Fibroblast of skin of back (primary cell): ENCODE data around the gene BAIAP2L1.

ENCODE experiments used
- DNase-seq: peaks from one replicate; pipeline ENCODE4 v3.0.0-alpha.2; 2013

The BAIAP2L1 gene

DNA sequence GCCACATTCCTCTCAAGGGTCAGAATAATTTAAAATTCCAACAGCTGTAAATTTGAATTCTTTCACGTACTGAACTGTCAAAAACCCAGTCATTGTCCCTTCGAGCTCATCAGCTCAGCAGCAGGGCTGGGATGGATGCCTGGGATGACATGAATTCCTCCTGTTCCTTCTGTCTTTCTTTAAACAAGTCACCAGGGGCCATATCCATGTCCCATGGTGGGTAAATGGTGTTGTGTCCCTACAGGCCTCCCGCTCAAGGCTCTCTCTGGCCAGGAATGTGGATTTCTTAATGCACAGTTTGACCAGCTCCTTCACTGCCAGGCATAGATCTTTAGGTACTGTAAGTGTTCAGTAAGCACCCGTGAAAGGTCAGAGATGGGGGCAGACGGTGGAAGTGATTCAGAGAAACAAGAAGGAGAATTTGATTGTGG lies 135.0 kb downstream of the BAIAP2L1 start:
- peak; percentile 90 for DNase-seq

- no peak for DNase-seq
Observed at GRCh38 chr7:98257701-98258100, 143.2 kb downstream of the BAIAP2L1 start.

- no peak for DNase-seq
Observed at GRCh38 chr7:98256431-98256830, 144.5 kb downstream of the BAIAP2L1 start.

DNA sequence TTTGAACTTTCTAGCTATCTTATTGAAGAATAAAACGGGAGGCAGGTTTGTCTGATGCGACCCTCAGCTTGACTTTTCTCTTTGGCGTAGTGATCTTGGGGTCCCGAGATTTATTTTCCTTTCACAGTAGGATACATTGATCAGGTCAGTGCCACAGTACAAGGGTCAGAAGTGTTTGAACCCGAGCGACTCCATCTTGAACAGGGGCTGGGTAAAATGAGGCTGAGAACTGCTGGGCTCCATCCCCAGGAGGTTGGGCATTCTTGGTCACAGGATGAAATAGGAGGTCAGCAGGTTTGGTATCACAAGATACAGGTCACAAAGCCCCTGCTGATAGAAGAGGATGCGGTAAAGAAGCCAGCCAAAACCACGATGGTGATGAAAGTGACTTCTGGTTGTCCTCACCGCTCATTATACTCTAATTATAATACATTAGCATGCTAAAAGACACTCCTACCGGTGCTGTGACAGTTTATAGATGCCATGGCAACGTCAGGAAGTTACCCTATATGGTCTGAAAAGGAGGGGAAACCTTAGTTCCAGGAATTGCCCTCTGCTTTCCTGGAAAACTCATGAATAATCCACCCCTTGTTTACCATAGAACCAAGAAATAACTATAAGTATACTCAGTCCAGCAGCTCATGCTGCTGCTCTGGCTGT lies 145.8 kb downstream of the BAIAP2L1 start:
- DNase-seq = no peak

DNA sequence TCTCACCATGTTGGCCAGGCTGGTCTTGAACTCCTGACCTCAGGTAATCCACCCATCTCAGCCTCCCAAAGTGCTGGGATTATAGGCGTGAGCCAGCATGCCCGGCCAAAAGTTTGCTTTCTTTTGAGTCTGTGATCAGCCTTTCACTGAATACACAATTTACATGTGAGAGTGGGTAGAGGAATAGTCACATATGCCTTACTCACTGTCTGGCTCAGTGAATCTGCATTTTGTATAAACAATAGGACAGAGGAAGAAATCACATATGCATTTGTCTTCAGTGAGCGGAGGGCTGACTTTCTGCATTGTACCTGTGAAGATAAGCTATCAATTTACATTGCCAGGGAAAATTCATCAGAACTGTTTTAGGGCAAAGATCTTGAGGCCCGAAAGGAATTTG lies 146.4 kb downstream of the BAIAP2L1 start:
- DNase-seq = no peak

GRCh38 chr7:98252425-98253054 lies 148.3 kb downstream of the BAIAP2L1 start:
- DNase-seq = no peak

DNA sequence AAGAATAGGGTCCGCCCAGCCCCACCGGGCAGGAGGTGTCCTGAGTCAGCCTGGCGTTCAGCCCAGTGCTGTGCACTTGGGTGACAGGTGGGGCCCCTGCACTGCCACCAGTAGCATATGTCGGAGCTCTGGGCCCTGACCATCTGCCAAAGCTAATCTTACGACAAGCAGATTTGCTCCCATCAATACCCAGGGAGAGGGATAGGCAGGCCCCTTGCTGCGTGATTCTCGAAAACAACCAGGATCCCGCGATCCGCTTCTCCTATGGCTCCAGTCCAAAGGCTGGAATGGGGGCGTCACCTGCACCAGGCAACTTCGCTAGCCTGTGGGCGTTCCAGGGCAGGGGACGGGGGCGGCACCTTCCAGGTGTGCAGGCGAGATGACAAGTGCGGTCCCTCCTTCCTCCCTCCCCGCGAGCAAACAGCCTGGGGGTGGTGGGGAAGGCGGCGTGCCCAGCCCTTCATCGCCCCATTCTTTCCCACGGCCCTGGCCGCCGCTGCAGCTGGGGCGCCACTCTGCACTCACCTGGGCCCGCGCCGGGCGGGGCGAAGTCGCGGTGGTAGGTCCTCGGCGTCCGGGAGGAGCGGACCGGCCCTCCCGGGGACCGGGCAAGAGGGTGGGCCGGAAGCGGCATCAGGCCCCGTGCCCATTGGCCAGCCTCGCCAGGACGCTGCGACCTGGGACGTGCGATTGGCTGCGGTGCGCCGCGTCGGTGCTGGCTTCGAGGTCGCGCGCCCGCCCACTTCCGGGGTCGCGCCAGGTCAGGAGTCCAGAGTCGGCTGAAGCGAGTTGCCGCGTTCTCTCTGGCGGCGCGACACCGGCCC lies 149.1 kb downstream of the BAIAP2L1 start, which contains the start of gene TECPR1:
TSS of gene TECPR1 (minus strand) at position 632 of the 824 bp plus-strand sequence. CDS start 6,086 bp downstream, outside the sequence.
- DNase-seq = peak; percentile 89

- DNase-seq = no peak
Observed at GRCh38 chr7:98251231-98251600, 149.7 kb downstream of the BAIAP2L1 start.

DNA sequence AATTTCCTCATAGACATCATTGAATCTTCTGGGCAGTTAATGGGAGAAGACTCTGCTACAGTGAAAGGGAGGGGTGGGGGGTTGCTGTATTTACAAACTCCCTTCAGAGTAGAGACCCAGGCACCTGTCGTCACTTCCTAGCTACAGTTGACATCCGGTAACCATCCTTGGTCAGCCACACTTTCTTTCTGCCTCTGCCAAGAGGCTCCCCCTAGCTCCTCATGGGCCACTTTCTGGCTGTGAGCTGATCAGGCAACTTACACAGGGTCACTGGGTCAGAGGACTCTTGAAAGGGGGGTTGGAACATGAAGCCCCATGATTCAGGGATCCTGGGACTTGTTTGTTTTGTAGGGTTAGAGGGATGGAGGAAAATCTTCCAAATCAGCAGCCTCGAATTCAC lies 150.1 kb downstream of the BAIAP2L1 start:
- DNase-seq = no peak

DNA sequence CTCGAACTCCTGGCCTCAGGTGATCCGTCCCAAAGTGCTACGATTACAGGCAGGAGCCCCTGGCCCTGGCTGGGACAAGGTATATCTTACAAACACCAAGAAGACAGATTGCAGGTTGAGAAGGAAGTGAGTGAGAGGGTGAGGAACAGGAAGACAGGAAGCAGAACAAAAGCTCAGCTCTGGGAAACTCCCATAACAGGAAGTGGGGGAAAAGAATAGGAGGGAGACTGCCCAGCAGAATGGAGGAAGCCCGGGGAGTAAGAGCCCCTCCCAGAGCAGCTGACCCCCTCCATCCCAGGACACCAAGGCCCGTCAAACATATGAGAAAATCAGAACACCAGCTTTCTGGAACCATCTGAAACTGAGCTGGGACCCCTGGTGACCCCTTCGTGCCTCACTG lies 151.8 kb downstream of the BAIAP2L1 start:
- DNase-seq = no peak

- no peak for DNase-seq
Observed at GRCh38 chr7:98248156-98248555, 152.7 kb downstream of the BAIAP2L1 start.

DNA sequence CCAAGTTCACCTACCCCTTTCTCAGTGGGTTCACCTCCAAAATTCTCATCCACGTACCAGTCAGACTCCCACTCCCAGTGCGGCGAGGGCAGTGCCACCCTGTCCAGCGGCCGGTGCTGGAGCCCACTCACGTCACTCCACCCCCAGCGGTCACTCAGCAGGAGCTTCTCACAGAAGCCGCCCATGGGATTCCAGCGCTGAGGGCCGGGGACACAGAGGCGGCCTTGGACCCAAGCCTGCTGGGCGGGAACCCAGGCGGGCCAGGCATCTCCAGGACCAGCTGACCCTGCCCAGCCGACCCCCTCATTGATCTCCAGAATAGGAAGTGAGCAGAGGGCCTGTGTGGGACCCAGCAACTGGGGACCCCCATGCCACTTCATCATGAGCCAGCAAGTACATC lies 156.0 kb downstream of the BAIAP2L1 start:
- no peak for DNase-seq

- DNase-seq = no peak
Observed at GRCh38 chr7:98242934-98243333, 158.0 kb downstream of the BAIAP2L1 start.

DNA sequence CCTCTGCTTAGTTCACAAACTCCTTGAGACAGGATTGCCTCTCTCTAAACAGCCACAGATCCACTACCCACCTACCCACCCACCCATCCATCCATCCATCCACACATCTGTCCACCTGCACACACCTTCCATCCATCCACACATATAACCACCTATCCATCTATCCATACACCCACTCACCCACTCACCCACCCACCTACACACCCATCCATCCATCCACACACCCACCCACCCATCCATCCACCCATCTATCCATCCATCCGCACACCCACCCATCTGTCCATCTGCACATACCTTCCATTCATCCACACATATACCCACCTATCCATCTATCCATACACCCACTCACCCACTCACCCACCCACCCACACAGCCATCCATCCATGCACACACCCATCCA lies 158.5 kb downstream of the BAIAP2L1 start:
- no peak for DNase-seq

DNA sequence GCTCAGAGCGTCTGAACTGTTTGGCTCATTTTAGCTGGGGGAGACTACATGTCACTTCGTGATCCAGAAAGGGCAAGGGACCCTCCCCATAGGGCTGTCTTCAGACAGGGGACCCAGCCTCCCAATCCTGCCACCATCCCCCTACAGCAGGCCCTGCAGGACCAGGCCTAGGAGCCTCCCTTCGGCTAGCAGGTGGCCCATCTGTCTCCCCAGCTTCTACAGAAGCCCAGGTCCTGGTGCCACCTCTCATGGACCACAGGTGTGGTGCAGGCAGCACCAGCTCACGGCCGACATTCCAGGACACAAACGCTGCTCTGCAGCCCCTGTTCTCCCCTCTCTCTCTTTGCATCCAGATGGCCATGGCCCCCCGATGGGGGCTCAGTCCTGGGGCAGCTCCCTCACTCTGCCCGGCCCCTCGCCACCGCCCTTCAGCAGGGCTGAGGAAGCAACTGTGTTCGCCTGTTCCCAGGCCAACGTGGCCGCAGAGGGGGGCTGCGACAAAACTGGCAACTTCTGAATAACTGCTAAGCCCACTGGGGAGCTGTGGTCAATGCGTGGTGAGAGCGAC lies 159.1 kb downstream of the BAIAP2L1 start:
- DNase-seq = no peak
